HL-60 (cell line): ENCODE results near the gene VSIG10L2.

Source experiments
- DNase-seq, 2 experiments: peaks; one replicate each; pipeline ENCODE4 v3.0.0-alpha.2; 2010 to 2020; ENCODE audit warnings: low read depth in 1 of 2, low spot score in 1 of 2
- H3K27ac ChIP-seq: fragments of 250-450 bp; sonication (Bioruptor Pico); replicated peaks from 2 replicates; pipeline ENCODE4 v1.5.1; 2020; ENCODE audit warnings: mild to moderate bottlenecking, moderate library complexity
- H3K27me3 ChIP-seq: fragments of 250-450 bp; sonication (Bioruptor Pico); 2 replicates; pipeline ENCODE4 v1.5.1; 2021; ENCODE audit warnings: mild to moderate bottlenecking, moderate library complexity; ENCODE audit not compliant: insufficient read depth, poor library complexity, severe bottlenecking
- H3K4me3 ChIP-seq: replicated peaks from 2 replicates; pipeline ENCODE4 v1.5.1; 2011; ENCODE audit warnings: mild to moderate bottlenecking, control low read depth, low read length; ENCODE audit not compliant: insufficient read depth
- TF ChIP-seq, protein P1 (sequence below): IDR thresholded peaks from one replicate; pipeline ENCODE4 v1.5.1; 2011; ENCODE audit warnings: low read length, control low read depth, inconsistent platforms; ENCODE audit not compliant: insufficient read depth

VSIG10L2 gene

DNA sequence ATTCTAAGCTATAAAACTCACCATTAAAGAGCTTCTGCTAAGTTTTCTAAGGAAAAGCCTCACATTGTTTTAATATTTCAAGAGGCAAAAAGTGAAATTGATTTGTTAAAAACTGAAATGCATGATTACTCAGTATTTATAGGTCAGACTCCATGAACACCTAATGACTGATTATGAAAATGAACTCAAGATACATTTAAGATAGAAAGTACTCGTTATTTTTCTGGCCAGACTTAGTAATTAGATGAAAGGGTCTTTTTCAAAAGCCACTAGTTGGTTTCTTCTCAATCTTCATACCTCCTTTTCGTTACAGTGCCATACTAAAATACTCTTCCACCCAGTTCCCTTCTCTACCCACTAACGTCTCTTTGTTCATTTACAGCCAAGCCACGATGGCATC lies 56.3 kb downstream of the VSIG10L2 start:
- no peak for DNase-seq
- H3K4me3 ChIP-seq: no peak overlapping the region
- TF ChIP-seq, protein P1, sequence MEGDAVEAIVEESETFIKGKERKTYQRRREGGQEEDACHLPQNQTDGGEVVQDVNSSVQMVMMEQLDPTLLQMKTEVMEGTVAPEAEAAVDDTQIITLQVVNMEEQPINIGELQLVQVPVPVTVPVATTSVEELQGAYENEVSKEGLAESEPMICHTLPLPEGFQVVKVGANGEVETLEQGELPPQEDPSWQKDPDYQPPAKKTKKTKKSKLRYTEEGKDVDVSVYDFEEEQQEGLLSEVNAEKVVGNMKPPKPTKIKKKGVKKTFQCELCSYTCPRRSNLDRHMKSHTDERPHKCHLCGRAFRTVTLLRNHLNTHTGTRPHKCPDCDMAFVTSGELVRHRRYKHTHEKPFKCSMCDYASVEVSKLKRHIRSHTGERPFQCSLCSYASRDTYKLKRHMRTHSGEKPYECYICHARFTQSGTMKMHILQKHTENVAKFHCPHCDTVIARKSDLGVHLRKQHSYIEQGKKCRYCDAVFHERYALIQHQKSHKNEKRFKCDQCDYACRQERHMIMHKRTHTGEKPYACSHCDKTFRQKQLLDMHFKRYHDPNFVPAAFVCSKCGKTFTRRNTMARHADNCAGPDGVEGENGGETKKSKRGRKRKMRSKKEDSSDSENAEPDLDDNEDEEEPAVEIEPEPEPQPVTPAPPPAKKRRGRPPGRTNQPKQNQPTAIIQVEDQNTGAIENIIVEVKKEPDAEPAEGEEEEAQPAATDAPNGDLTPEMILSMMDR: no peak
- no peaks in the 10 kb centered on the region for H3K27me3 ChIP-seq
- H3K27ac ChIP-seq: no peak overlapping the region
